Measurements from ENCODE around the gene ARIH1.

Gene ARIH1

GRCh38 chr15:72488558-72488957 lies 14.4 kb downstream of the ARIH1 start:
- no peak for DNase-seq

DNA sequence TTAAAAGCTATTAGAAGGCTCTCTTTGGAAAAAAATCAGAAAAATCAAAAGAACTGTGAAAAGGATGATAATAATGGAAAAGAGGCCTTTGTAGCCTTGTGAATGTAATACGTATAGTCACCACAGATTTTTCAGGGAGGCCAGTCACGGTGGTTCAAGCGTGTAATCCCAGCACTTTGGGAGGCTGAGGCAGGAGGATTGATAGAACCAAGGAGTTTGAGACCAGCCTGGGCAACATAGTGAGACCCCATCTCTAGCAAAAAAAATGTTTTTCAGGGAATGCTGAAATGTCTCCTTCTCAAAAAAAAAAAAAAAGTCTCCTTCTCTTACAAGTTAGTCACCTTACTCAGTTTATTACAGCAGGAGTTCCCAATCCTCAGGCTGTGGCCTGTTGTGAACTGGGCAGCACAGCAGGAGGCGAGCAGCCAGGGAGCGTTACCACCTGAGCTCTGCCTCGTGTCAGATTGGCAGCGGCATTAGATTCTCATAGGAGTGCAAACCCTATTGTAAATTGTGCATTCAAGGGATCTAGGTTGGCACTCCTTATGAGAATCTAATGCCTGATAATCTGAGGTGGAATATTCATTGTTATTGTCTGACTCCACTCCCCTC lies 15.9 kb downstream of the ARIH1 start:
- no peak for DNase-seq

DNA sequence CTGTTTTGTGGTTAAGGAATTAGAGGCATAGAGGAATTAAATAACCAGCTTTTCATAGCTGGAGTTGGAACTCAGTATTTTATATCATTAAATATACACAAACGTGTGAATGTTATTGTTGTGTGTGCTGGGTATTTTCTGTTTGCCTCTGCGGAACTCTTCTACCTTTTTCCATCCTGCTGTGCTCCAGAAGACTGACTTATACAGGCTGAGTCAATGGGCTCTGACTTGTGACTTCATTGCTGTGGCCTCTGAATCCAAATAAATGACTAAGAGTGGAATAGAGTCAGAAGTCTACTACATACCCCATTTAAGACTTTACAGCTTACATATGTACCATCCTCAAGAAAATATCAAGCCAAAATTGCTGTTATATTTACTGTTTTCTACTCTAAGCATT lies 17.6 kb downstream of the ARIH1 start:
- peak; percentile 47 for DNase-seq

- DNase-seq, result peak; percentile 47
Measured at GRCh38 chr15:72492733-72493132, 18.6 kb downstream of the ARIH1 start.

GRCh38 chr15:72493220-72493619 lies 19.1 kb downstream of the ARIH1 start:
- no peak for DNase-seq

- DNase-seq, result peak; percentile 26
Measured at GRCh38 chr15:72495007-72495406, 20.9 kb downstream of the ARIH1 start.

DNA sequence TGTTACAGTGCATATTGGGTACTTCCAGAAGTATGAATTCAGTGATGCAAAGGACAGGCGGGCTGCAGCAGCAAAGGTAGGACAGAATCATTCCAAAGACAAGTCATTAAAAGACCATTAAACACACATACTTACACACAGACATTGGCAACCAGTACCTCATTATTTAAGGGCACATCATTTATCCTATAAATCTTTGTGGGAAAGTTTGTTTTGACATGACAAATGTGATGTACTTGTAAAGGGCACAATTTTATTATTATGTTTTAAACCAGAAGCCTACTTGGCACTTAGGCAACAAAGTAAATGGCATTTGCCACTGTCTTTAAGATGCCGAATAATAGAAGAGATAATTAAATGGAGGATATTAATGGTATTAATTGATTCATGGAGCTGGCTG lies 22.7 kb downstream of the ARIH1 start:
- no peak for DNase-seq

DNA sequence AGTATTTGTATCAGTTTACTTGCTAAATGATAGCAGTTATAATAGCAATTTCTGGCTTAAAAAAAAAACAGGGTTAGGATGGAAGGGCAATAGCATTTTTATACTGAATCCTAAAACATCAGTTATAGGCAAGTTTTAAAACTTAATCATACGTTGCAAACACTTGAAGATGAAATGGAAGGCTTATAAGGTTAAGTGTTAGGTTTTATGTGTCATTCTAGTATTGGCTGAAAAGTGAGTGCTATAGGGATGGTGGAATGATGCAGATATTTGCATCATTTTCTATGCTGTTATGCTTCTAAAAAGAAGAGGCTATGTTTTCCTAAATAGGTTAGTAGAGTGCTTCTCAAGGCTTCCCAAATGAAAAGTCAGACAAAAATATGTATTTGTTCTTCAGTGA lies 23.3 kb downstream of the ARIH1 start:
- no peak for DNase-seq

DNA sequence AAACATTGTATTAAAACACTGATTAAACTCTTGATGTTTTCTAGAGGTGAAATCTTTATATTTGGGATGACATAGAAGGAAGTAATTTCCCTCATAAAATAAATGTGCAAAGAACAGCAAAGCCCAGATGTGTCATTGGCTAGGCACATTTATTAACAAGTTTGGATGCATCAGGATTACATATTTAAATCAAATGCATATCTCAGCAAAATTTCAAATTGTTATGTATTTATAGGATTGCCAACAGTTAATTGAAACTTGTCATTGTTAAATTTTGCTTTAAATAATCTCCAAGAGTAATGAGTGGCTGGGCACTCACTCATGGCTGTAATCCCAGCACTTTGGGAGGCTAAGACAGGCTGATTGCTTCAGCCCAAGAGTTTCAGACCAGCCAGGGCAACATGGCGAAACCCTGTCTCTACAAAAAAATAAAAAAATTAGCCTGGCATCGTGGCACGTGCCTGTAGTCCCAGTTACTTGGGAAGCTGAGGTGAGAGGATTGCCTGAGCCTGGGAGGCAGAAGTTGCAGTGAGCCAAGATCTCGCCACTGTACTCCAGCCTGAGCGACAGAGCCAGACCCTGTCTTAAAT lies 28.2 kb downstream of the ARIH1 start:
- DNase-seq, result no peak

DNA sequence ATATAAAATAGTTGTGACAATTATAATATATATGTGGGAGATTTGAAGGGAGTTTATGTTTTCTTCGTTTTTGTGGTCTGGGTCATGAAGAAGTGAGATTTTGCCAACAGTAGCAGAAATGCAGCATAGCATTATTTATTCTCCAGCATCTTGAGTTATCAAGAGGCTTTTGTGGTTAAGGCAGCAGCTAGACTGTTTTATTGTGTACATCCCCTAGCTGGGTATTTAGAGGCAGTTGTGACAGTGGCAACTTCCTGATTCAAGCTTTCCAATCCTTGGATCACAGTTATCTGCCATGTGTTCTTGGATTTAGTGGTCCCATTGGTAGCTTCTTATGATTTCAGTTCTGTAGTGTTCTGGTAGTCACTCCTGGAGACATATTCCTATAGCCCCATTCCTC lies 29.0 kb downstream of the ARIH1 start:
- peak; percentile 23 for DNase-seq

GRCh38 chr15:72507402-72508092 lies 33.4 kb downstream of the ARIH1 start:
- no peak for DNase-seq

DNA sequence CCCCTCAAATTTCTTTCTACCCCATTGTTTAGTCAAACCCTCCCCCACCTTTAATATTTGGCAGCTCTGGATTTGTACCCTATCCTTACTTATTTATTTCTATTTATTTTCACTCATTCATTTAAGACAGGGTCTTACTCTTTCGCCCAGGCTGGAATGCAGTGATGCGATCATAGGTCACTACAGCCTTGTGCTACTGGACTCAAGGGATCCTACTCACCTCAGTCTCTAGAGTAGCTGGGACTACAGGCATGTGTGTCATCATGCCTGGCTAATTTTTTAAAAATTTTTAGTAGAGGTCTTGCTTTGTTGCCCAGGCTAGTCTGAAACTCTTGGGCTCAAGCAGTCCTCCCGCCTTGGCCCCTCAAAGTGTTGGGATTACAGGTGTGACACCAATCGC lies 35.4 kb downstream of the ARIH1 start:
- DNase-seq, result no peak

DNA sequence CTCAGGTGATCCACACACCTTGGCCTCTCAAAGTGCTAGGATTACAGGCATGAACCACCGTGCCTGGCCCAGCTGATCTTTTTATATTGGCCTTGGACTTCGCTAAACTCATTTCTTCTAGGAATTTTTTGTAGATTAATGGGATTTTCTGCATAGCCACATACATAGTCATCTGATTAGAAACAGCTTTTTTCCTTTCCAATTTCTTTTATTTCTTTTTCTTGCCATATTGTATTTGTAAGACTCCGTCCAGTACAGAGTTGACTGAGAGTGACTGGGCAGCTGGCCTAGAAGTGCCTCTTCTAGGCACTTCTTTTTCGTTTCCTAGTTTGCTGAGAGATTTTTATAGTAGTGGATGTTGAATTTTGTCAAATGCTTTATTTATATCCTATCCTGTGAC lies 37.4 kb downstream of the ARIH1 start:
- DNase-seq, result no peak

GRCh38 chr15:72515591-72516389 lies 41.7 kb downstream of the ARIH1 start:
- DNase-seq, result no peak

DNA sequence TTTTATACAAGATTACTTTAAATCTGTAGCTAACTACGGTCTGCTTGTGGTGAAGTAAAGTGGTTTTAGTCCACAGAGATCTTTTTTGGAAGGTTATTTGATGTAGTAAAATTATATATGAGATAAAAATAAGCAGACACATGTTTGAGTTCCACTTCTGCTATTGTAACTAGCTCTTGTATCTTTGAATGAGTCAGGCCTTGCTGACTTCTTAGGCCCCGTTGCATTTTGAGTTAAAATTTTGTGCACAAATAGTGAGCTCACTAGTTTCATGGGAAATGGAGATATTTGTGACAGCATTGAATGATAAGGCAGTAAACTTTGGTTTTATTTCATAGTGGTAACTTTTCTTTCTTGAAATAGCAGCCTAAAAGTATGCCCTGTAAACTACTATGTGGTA lies 42.6 kb downstream of the ARIH1 start:
- peak; percentile 35 for DNase-seq

DNA sequence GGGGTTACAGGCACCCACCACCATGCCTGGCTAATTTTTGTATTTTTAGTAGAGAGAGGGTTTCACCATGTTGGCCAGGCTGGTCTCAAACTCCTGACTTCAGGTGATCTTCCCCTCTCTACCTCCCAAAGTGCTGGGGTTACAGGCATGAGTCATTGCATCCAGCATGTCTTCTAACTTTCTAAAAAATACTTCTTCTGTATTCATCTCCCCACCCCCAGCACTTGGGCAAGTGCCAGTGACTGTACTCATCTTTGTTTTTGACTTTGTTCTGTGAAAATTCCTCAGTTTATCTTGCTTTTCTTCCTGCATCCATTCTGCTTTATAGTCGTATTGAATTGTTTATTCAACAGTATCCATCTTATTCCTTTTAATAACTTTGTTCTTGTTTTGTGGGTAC lies 47.6 kb downstream of the ARIH1 start:
- DNase-seq, result no peak

DNA sequence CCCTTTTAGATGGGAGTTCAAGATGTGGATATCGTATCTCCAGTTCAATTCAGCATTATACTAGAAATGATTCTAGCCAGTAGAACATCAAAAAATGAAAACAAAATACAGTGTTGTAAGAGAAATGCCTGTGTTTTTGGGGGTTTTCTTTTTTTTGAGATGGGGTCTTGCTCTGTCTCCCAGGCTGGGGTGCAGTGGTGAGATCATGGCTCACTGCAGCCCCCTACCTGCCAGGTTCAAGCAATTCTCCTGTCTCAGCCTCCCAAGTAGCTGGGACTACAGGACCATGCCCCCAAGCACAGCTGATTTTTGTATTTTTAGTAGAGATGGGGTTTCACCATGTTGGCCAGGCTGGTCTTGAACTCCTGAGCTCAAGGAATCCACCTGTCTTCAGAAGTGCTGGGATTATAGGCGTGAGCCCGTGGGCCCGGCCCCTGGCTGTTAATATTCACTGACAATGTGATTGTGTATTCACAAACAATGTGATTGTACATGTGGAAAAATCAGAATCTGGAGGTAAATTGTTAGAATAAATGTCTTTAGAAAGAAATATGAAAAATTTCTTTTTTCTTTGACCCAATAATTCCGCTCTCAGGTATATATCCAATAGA lies 59.0 kb downstream of the ARIH1 start:
- DNase-seq, result no peak

GRCh38 chr15:72534523-72534922 lies 60.4 kb downstream of the ARIH1 start:
- DNase-seq, result no peak

- no peak for DNase-seq
Measured at GRCh38 chr15:72535911-72536310, 61.8 kb downstream of the ARIH1 start.

DNA sequence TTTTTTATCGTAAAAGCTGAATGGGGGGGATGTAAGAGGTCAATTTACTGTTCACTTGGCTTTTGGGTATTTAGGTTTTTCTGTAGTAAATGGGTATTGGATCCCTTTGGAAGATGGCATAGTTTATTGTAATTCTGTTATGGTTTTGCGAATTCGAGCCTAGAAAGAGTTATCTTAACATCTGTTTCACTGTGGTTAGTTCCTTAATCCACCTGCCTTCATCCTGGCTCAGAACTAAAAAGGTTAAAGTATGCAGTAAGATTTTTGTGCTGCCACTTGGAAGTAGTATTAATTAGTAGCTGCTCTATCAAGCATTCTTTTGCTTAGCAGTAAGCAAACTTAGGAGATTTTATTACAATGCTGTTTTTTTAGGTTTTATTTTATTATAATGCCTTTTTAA lies 62.4 kb downstream of the ARIH1 start:
- no peak for DNase-seq

- no peak for DNase-seq
Measured at GRCh38 chr15:72538931-72539330, 64.8 kb downstream of the ARIH1 start.

- no peak for DNase-seq
Measured at GRCh38 chr15:72540606-72541237, 66.6 kb downstream of the ARIH1 start.

DNA sequence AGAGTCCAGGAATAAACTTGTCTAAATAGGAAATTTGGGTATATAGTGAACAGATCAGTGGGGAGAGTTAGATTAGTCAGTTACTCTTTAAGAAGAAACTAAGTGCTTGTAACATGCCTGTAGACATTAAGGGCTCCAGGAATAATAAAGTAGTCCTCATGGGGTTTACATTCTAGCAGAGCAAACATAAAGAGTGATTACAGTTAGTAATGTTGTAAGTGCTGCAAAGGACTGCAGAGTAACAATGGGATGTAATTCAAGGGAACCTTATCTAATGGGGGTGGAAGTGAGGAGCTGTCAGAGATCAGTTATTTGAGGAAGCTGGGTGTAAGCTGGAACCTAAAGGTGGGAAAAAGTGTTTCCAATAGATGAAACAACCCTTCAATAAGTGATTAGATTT lies 67.5 kb downstream of the ARIH1 start:
- DNase-seq, result no peak

All from suppressor macrophage treated with lipopolysaccharide for 4 hours (primary cell).